ENCODE data around the gene NDUFC1.
"Not testable (repeated sequence)": the region's sequence is repeated elsewhere in the genome, so short reads cannot be mapped to it uniquely, and the experiment has no call there.

Gene NDUFC1

DNA sequence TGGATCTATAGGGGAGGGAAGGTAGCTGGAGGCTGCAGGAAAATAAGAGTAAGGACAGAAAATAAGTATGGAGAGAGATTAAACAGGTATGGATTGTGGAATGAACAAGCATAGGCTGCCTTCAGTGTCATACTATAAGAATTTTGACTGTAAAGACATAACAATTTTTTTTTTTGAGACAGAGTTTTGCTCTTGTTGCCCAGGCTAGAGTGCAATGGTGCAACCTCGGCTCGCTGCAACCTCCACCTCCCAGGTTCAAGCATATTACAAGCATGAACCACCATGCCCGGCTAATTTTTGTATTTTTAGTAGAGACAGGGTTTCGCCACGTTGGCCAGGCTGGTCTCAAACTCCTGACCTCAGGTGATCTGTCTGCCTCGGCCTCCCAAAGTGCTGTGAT is 46.7 kb downstream of the NDUFC1 start:
- DNase-seq (ENCODE audit: extremely low spot score, insufficient read length, low read depth); FAIRE-seq: not testable (repeated sequence)

DNA sequence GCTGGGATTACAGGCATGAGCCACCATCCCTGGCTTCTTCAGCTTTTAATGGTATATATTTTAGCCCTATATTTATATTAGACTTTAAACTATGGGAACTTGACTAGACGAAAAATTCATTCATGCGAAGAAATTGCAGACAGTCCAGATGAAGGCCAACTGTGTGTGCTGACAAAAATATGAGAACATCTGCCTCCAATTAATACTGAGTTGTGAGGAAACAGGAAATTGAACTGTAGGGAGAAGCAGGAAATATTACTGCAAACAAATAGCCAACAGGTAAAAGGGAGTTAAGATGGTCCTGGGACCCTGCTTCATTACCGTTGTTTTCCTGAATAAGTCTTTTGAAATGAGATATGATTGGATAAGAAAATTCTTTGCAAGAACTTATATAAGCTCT is 48.6 kb downstream of the NDUFC1 start:
- no peak for DNase-seq (ENCODE audit: extremely low spot score, insufficient read length, low read depth)
- no peak for FAIRE-seq

DNA sequence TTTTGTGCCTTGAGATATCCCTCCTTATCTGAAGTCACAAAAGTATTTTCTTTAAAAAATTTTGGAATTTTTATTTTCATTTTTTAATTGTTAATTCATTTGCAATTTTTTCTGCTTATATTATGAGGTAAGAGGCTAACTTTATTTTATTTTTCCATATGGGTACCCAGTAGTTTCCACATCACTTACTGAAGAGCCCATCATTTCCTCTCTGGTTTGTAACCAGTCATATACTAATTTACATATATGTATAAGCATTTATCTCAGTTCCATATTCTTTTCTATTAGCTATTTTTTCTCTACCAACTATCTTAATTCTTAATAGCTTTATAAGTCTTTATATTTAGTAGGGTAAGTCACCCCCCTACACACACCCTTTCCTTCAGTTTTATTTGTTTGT is 49.2 kb downstream of the NDUFC1 start:
- no peak for FAIRE-seq
- DNase-seq (ENCODE audit: extremely low spot score, insufficient read length, low read depth): no peak

DNA sequence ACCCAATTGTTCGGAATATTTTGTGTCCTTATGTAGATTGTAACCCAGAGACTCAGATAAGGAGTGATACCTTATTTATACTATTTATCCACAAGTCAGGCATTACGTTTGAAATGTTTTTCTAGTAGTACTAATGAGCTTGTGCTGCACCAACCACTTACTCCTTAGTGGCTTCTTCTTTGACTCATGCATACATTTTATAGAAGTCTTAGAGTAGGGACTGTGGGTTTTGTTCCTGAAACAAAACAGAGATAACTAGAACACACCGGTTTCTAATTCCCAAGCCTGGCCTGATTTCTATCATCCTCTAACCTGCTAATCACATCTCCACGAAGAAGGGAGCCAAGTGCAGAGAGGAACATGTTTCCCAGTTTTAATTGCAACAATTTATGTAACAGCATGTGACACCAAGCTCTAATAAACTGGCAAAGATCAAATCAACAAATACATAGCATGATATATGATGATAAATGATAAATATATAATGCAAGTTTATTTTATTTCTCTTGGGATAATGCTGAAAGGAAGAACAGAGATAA is 54.5 kb downstream of the NDUFC1 start:
- FAIRE-seq (no peak), DNase-seq (ENCODE audit: extremely low spot score, insufficient read length, low read depth) (no peak)

DNA sequence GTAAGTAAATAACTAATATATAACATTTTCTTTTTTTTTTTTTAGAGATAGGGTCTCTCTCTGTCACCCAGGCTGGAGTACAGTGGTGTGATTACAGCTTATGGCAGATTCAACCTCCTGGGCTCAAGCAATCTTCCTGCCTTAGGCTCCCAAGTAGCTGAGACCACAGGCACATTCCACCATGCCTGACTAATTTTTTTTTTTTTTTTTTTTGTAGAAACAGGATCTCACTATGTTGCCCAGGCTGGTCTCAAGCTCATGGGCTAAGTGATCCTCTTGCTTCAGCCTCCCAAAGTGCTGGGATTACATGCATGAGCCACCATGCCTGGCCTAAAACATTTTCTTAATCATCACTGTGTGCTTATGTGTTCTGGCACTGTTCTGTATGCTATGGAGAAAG is 55.0 kb downstream of the NDUFC1 start:
- FAIRE-seq: no peak
- no peak for DNase-seq (ENCODE audit: extremely low spot score, insufficient read length, low read depth)

DNA sequence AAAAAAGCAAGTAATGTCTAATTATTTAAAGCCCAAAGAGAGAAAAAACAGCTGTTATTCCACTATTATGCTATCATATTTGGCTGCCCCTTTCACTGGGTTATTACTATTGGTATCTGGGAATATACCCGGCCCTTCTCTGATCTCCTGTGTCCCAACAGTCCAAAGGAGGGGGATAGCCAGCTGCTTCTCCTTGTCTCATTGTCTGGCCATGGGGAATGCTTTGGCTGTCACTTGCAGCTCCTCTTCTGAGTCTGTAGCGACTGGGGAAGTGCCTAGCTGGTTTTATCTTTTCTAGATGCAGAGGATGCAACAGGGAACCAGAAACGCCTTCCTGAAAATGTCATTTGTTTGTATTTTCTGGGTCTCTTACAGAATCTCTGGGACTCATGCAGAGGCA is 56.1 kb downstream of the NDUFC1 start:
- FAIRE-seq: no peak
- DNase-seq (ENCODE audit: extremely low spot score, insufficient read length, low read depth): no peak

DNA sequence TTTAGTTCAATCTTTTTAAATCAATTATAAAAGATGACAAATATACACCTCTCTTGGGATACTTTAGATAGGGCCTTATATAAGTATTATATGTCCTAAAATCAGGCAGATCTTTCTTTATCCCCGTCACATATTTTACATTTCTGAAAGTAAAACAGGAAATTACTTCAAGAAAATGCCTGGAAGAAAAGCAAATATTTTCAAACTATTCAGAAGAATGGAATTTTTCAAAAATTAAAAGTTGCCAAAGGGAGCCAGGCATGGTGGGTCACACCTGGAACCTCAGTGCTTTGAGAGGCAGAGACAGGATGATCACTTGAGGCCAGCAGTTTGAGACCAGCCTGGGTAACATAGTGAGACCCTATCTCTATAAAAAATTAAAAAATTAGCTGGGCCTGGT is 56.7 kb downstream of the NDUFC1 start:
- DNase-seq (ENCODE audit: extremely low spot score, insufficient read length, low read depth) (no peak), FAIRE-seq (no peak)

DNA sequence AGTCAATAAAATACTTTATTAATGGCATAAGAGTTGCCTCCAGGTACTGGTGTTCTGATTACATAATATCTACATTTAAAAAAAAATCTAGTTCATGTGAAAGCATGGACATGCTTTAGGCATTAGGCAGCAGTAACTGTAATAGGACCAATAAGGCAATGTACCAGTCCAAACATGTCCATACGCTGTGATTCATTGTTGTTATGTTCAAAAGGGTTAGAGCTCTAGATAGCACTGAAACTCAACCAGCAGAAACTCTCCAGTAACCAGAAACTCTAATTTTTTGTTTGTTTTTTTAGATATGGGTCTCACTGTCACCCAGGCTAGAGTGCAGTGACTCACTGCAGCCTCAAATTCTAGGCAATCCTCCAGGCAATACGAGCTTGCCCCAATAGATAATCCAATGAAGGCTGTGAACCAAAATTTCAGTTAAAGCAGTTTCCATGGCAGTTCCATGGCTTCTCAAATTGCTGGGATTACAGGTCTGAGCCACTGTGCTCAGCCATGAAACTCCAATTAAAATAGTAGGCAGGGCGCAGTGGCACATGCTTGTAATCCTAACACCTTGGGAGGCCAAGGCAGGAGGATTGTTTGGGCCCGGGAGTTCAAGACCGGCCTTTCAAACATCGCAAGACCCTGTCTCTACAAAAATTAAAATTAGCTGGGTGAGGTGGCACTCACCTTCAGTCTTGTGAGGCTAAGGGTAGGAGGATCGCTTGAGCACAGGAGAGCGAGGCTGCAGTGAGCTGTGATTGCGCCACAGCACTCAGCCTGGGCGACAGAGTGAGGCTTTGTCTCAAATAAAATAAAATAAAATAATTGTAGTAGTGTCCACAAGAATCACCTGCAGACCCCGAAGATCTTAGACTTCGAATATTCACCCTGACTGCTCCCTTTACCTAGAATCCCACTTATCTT is 58.6 kb downstream of the NDUFC1 start:
- no peak for FAIRE-seq
- DNase-seq (ENCODE audit: extremely low spot score, insufficient read length, low read depth): no peak

DNA sequence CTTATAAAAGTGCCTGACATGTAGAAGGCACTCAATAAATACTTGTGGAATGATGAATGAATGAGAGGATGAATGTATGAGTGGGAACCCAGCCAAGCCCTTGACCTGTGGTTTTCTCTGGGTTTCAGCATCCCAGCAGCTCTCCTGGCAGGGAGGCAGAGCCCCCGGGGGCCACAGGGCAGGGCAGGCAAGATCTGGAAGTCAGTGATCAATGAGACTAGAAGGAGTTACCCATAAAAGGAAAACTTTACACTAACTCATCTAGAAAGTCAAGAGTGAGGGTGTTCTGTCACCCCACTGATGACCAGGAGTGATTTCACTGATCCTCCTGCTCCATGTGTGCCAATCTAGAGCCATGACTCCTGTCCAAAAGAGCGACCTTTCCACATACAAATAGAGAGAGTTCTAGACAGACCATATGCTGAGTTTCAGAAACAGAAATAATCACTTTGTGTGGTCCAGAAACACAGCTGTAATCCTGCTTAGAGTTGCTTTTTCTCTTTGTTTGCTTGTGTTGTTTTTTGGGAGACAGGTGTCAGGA is 59.7 kb downstream of the NDUFC1 start:
- FAIRE-seq: no peak
- DNase-seq (ENCODE audit: extremely low spot score, insufficient read length, low read depth): no peak

DNA sequence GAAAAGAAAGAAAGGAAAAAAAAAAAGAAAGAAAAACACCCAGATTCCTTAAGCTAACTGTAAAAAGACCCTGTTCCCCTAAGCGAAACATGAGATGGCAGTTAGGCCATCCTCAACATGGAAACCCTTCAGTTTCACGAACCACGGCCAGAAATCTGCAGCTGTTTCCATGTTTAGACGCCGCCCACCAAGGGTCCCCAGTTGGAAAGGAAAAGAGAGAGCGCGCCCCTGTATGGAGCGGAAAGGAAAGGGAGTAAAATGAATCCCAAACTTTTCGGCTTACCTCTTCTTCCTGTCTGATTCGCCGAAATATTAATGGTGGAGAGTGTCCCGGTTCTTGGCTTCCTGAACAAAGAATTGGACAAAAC is 60.5 kb downstream of the NDUFC1 start:
- FAIRE-seq (no peak), DNase-seq (ENCODE audit: extremely low spot score, insufficient read length, low read depth) (no peak)

DNA sequence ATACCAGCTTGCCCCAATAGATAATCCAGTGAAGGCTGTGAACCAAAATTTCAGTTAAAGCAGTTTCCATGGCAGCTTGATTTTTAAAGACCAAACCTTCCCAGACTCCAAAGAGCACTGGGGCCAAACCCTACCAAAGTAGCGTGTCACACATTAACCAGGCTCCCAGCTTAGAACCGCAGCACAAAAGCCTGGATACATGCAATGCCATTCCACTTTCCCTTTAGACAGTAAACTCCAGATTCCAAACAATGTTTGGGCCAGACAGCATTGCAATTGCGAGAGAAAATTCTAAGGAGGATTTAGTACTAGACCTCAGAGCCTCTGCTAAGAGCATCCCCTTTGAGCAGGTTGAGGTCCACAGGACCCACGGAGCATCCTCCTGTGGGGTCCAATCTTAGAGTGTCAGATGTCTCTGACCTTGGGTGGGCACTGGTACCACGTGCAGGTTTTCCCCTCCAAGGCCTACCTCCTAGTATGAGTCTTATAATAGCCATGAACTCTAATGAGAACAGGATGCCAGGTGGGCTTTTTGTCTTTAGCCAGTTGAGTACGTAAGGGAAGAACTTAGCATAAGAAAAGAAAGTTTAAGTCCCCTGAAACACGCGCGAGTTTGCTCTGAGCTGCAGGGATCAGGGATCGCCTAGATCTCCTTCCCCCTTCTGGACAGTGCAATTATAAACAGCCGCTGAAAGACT is 61.0 kb downstream of the NDUFC1 start:
- DNase-seq (ENCODE audit: extremely low spot score, insufficient read length, low read depth): no peak
- FAIRE-seq: no peak
